GM21723 (cell line): ENCODE measurements around the gene HECTD2.
"Not testable (repeated sequence)": the region's sequence is repeated elsewhere in the genome, so short reads cannot be mapped to it uniquely, and the experiment has no call there.

Experiments
- ATAC-seq: cut with Tn5 transposase; IDR thresholded peaks from one replicate; pipeline ENCODE4 v1.9.1; 2021; ENCODE audit warnings: mild to moderate bottlenecking, moderate library complexity; ENCODE audit not compliant: unreplicated experiment

The HECTD2 gene

GRCh38 chr10:91536733-91537132 is 126.6 kb downstream of the HECTD2 start:
- ATAC-seq = no peak

- no peak for ATAC-seq
These were observed 127.7 kb downstream of the HECTD2 start for GRCh38 chr10:91537614-91538383.

GRCh38 chr10:91539930-91540329 is 129.8 kb downstream of the HECTD2 start:
- no peak for ATAC-seq

GRCh38 chr10:91540733-91541132 is 130.6 kb downstream of the HECTD2 start:
- ATAC-seq = no peak

- ATAC-seq = no peak
These were observed 131.3 kb downstream of the HECTD2 start for GRCh38 chr10:91541481-91541880.

- no peak for ATAC-seq
These were observed 135.2 kb downstream of the HECTD2 start for GRCh38 chr10:91545384-91545783.

- no peak for ATAC-seq
These were observed 135.7 kb downstream of the HECTD2 start for GRCh38 chr10:91545838-91546237.

- ATAC-seq = no peak
These were observed 139.1 kb downstream of the HECTD2 start for GRCh38 chr10:91549262-91549661.

GRCh38 chr10:91550021-91550420 is 139.9 kb downstream of the HECTD2 start:
- ATAC-seq = no peak

- no peak for ATAC-seq
These were observed 141.7 kb downstream of the HECTD2 start for GRCh38 chr10:91551856-91552255.

- no peak for ATAC-seq
These were observed 142.3 kb downstream of the HECTD2 start for GRCh38 chr10:91552274-91553095.

- ATAC-seq = no peak
These were observed 145.3 kb downstream of the HECTD2 start for GRCh38 chr10:91555455-91555854.

GRCh38 chr10:91556691-91557566 is 146.8 kb downstream of the HECTD2 start:
- no peak for ATAC-seq

GRCh38 chr10:91557651-91558111 is 147.5 kb downstream of the HECTD2 start:
- no peak for ATAC-seq

GRCh38 chr10:91558473-91558872 is 148.3 kb downstream of the HECTD2 start:
- ATAC-seq = no peak

- no peak for ATAC-seq
These were observed 149.0 kb downstream of the HECTD2 start for GRCh38 chr10:91559169-91559568.

- no peak for ATAC-seq
These were observed 149.6 kb downstream of the HECTD2 start for GRCh38 chr10:91559750-91560149.

- ATAC-seq = not testable (repeated sequence)
These were observed 150.7 kb downstream of the HECTD2 start for GRCh38 chr10:91560827-91561226.

- no peak for ATAC-seq
These were observed 152.9 kb downstream of the HECTD2 start for GRCh38 chr10:91562839-91563581.

GRCh38 chr10:91564026-91564425 is 153.9 kb downstream of the HECTD2 start:
- no peak for ATAC-seq
